HG03342 (cell line): ENCODE data around the gene KERA.

Source experiments
- ATAC-seq: cut with Tn5 transposase; IDR thresholded peaks from one replicate; pipeline ENCODE4 v1.9.1; 2021; ENCODE audit warnings: mild to moderate bottlenecking, moderate library complexity; ENCODE audit not compliant: unreplicated experiment

Gene KERA

DNA sequence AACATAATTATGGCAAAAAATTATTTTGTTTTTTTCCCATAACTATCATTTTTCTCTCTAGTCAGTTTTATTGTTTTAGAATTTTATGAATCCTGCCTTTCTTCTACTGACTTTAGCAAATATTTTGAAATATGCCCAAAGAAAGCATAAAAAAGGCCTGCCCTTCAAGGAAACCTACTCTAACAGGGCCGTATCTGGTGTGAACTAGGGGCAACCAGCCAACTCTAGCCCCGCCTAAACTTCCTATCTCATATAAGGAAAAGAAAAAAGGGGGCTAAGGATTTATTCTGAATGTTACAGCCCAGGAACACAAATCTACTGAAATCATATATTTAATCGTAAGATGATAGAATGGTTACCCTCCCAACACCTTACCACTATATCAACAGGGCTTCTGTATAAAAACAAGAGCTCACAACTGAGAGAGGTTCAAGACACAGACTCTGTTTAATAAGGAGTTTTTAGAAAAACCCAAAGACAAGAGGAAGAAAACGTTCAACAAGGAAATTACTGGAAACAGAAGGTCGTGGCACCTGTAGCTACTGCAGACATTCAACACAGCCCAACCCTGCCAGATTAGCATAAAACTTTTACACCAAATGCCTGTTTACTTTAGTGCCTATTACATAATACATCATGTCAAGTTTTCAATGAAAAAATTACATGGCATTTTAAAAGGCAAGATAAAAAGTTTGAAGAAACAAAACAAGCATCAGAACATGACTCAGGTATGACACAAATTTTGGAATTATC is 40.1 kb downstream of the KERA start:
- ATAC-seq, result no peak

DNA sequence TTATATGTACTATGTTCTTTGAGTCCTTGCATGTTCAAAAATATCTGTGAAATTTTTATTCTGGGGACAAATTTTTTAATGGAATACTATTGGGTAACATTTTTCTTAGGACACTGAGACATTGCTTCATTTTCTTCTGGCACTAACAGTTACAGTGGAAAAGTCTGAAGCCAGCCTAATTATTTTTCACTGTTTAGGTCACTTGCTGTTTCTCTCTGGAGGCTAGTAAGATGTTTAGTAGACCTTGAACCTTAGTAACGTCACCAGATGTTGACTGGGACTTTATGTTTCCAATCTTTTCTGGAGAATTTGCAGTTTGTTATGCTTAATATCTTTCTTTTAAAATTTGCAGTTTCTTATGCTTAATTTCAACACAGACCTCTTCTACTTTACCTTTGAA is 40.8 kb downstream of the KERA start:
- ATAC-seq, result no peak

DNA sequence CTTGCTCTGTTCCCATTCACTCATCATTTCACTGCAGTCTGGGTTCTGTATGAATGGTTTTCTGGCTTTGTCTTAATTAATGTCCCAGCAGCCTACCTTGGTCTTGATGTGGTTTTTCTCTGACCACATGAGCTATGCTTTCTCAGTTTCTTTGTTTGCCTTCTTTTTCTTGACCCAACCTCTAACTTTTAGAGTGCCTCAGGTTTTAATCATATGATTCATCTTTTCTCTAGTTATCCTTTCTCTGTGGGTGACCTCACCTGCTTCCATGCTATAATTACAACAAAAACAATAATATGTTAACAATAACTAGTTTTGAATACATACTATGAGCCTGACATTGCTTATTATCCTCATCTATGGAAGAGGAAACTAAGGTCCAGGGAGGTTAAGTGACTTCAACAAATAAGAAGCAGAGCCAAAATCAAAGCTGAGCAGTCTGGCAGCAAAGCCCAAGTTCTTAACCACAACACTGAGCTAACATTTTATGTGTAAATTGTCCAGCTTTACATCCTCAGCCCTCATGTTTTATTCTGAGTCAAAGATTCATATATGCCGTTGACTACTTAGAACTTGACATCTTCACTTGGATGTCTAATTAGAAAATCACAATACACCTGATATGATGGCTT is 48.4 kb downstream of the KERA start:
- peak; percentile 84 for ATAC-seq

DNA sequence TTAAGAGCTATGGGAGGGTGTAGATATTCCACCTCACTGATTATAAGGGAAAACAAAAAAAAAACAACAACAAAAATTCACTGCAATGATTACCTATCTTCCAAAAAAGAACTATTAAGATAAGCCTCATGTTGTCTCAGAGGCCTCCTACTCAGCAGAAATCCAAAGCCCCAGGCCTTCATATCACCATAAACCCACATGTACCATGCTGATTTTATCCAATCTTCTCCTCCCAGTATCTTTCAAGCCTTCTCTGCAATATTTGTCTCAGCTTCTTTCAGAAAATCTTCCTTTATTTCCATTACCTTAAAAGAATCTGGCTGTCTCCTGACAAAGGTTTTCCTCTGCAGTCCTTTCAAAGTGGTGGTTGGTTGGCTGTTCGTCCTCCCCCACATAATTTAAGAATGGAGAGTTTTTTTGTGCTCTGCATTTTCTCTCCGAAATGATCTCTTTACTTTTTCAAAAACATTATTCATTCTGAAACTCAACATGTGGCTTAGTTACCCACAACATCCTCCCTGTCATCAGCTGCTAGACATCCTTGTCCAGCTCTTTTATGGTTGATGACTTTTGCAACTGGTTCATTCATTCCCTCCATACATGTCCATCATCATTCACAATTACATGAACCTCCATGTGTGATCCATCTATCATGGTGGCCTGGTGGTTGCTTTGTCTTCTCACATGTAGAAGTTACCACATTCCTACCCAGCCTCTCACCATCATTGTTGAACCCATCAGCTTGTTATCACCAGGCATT is 50.1 kb downstream of the KERA start:
- peak; percentile 76 for ATAC-seq

DNA sequence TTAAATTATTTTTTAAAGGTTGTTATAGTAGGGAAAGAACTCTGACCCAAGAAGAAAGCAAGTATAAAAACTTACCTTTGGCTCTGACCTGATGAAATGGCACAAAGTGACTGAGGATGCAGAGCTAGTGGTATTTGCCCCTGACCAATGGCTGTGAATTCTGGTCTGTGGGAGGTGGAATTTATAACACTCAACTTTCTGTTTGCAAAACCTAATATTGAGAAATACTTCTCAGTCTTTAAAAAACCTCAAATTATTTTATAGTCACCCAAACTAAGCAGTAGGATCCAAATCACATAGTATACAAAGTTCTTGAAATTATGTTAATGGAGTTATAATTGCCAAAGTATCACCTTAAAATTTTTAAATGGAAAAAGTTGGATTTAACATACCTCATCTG is 53.0 kb downstream of the KERA start, which contains the start of gene EPYC:
EPYC (minus strand) TSS at position 101 of the 400 bp plus-strand sequence. CDS start 2,407 bp downstream, outside the sequence.
- ATAC-seq, result no peak

DNA sequence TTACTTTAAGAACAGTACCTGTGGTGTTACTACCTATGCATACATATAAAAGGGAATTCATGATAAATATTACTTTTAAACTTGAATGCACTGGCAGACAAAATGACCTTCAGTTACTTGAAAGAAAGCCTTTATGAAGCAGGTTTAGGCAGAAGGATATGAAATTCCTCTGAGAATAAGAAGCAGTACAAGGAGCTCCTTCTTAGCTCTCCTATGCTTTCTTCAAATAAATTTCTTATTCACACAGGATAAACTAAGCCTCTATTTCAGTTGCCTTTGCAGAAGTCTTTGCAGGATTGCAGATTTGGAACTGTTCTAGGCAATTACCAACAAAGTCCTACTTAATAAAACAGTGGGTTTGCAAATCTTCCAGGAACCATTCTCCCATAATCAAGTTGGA is 54.1 kb downstream of the KERA start:
- ATAC-seq, result no peak

DNA sequence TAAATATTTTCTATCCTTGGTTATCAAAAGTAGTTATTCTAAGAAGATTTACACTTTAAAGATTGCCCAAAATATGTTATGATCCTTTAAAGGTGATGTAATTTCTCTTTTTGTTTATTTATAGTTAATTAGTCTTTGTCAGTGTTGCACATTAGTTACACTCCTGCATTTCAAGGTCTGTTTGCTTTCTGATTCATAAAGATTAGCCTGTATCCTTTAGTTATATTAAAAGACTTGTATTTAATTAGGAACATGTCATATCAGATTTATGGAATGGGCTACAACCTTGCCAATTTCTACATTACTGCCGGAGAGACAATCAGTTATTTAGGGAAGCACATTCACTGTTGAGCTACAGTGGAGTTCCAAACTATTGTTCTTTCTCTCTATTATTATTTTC is 56.5 kb downstream of the KERA start:
- ATAC-seq, result no peak
